ENCODE data around the gene ARHGEF3.

Gene ARHGEF3

GRCh38 chr3:56684029-56684428 lies 117.7 kb downstream of the ARHGEF3 start:
- TF ChIP-seq ZNF274 (IDR thresholded peaks at IDR 0.05; ENCODE audit: low read depth, low read length) = no peak
- DNase-seq (ENCODE audit: low read depth, low spot score) = no peak
- Histone ChIP-seq H3K36me3 (ENCODE audit: insufficient read depth, insufficient read length, low read length) (peaks cover 3% of the 10 kb centered on the region), H3K9ac (ENCODE audit: insufficient read length, low read depth) (no peak overlapping the region), H3K27me3 (ENCODE audit: insufficient read depth, insufficient read length) (no peaks in the 10 kb centered on the region), H3K4me1 (ENCODE audit: insufficient read depth, insufficient read length) (no peaks in the 10 kb centered on the region), H3K4me3 (ENCODE audit: insufficient read length, low read depth) (no peak overlapping the region), H3K9me3 (ENCODE audit: insufficient read depth, low read length) (peaks cover 14% of the 10 kb centered on the region)

- TF ChIP-seq YY1 (IDR thresholded peaks at IDR 0.05; ENCODE audit: insufficient read depth, insufficient read length) (no peak), ZNF274 (IDR thresholded peaks at IDR 0.05; ENCODE audit: low read depth, low read length) (no peak), SUZ12 (IDR thresholded peaks at IDR 0.05; ENCODE audit: extremely low read depth, insufficient read depth, insufficient read length) (no peak)
- H3K36me3 ChIP-seq (ENCODE audit: insufficient read depth, insufficient read length, low read length) = peaks cover 7% of the 10 kb centered on the region
- H3K9me3 ChIP-seq (ENCODE audit: insufficient read depth, low read length) = peaks cover 14% of the 10 kb centered on the region
- no peaks in the 10 kb centered on the region for H3K4me1 ChIP-seq (ENCODE audit: insufficient read depth, insufficient read length)
- DNase-seq (ENCODE audit: low read depth, low spot score) = peak; percentile 57
- H3K27me3 ChIP-seq (ENCODE audit: insufficient read depth, insufficient read length) = no peaks in the 10 kb centered on the region
- H3K9ac ChIP-seq (ENCODE audit: insufficient read length, low read depth) = peak within 1 kb of the TSS; percentile 87
- peak within 1 kb of the TSS; percentile 60 for H3K4me3 ChIP-seq (ENCODE audit: insufficient read length, low read depth)
Measured at GRCh38 chr3:56683122-56683817, 118.5 kb downstream of the ARHGEF3 start, which contains the start of gene TASOR. TASOR (minus strand) TSS chr3:56683265; CDS start chr3:56683006, 259 bp downstream.

GRCh38 chr3:56682462-56683121 lies 119.2 kb downstream of the ARHGEF3 start:
- Histone ChIP-seq H3K9ac (ENCODE audit: insufficient read length, low read depth) (peak overlapping the region; percentile 87), H3K4me3 (ENCODE audit: insufficient read length, low read depth) (peak overlapping the region; percentile 60), H3K36me3 (ENCODE audit: insufficient read depth, insufficient read length, low read length) (peaks cover 7% of the 10 kb centered on the region), H3K4me1 (ENCODE audit: insufficient read depth, insufficient read length) (no peaks in the 10 kb centered on the region), H3K9me3 (ENCODE audit: insufficient read depth, low read length) (peaks cover 14% of the 10 kb centered on the region), H3K27me3 (ENCODE audit: insufficient read depth, insufficient read length) (no peaks in the 10 kb centered on the region)
- TF ChIP-seq ZNF274 (IDR thresholded peaks at IDR 0.05; ENCODE audit: low read depth, low read length) (no peak), YY1 (IDR thresholded peaks at IDR 0.05; ENCODE audit: insufficient read depth, insufficient read length) (peak; percentile 61)
- no peak for DNase-seq (ENCODE audit: low read depth, low spot score)

GRCh38 chr3:56681984-56682461 lies 119.7 kb downstream of the ARHGEF3 start:
- peaks cover 7% of the 10 kb centered on the region for H3K36me3 ChIP-seq (ENCODE audit: insufficient read depth, insufficient read length, low read length)
- H3K9me3 ChIP-seq (ENCODE audit: insufficient read depth, low read length) = peaks cover 14% of the 10 kb centered on the region
- H3K27me3 ChIP-seq (ENCODE audit: insufficient read depth, insufficient read length) = no peaks in the 10 kb centered on the region
- no peak for DNase-seq (ENCODE audit: low read depth, low spot score)
- no peak for TF ChIP-seq ZNF274 (IDR thresholded peaks at IDR 0.05; ENCODE audit: low read depth, low read length)
- TF ChIP-seq YY1 (IDR thresholded peaks at IDR 0.05; ENCODE audit: insufficient read depth, insufficient read length) = no peak
- no peak for TF ChIP-seq SUZ12 (IDR thresholded peaks at IDR 0.05; ENCODE audit: extremely low read depth, insufficient read depth, insufficient read length)
- H3K4me1 ChIP-seq (ENCODE audit: insufficient read depth, insufficient read length) = no peaks in the 10 kb centered on the region
- H3K9ac ChIP-seq (ENCODE audit: insufficient read length, low read depth) = peak overlapping the region; percentile 87
- H3K4me3 ChIP-seq (ENCODE audit: insufficient read length, low read depth) = peak overlapping the region; percentile 60

GRCh38 chr3:56680054-56680580 lies 121.6 kb downstream of the ARHGEF3 start:
- no peak overlapping the region for H3K4me3 ChIP-seq (ENCODE audit: insufficient read length, low read depth)
- H3K36me3 ChIP-seq (ENCODE audit: insufficient read depth, insufficient read length, low read length) = peaks cover 7% of the 10 kb centered on the region

More at GRCh38 chr3:56680054-56680580, 121.6 kb downstream of the ARHGEF3 start:
- Histone ChIP-seq H3K27me3 (ENCODE audit: insufficient read depth, insufficient read length) (no peaks in the 10 kb centered on the region), H3K4me1 (ENCODE audit: insufficient read depth, insufficient read length) (no peaks in the 10 kb centered on the region), H3K9ac (ENCODE audit: insufficient read length, low read depth) (no peak overlapping the region), H3K9me3 (ENCODE audit: insufficient read depth, low read length) (peaks cover 14% of the 10 kb centered on the region)
- DNase-seq (ENCODE audit: low read depth, low spot score) = no peak
- TF ChIP-seq SUZ12 (IDR thresholded peaks at IDR 0.05; ENCODE audit: extremely low read depth, insufficient read depth, insufficient read length) (no peak), ZNF274 (IDR thresholded peaks at IDR 0.05; ENCODE audit: low read depth, low read length) (no peak), YY1 (IDR thresholded peaks at IDR 0.05; ENCODE audit: insufficient read depth, insufficient read length) (no peak)

Data from NT2/D1 (cell line).